Bronchial epithelial cell (primary cell): ENCODE measurements around the gene LIPT2. TPM values are rescaled to one million over a fixed set of nuclear protein-coding genes. Genes with fewer than 3 reads are reported as not detected.

Experiments used
- DNase-seq: peaks from one replicate; pipeline ENCODE4 v3.0.0-alpha.2; 2010; ENCODE audit warnings: low read depth
- FAIRE-seq: peaks from 2 replicates; lab custom pipeline; 2011; peaks lifted over from hg19 to GRCh38; lab: Jason Lieb, UNC
- H3K27me3 ChIP-seq: 2 replicates; pipeline ENCODE4 v1.5.1; 2011; ENCODE audit warnings: low read length; ENCODE audit not compliant: control insufficient read depth, insufficient read depth
- H3K36me3 ChIP-seq: 2 replicates; pipeline ENCODE4 v1.5.1; 2011; ENCODE audit warnings: low read length; ENCODE audit not compliant: control insufficient read depth, insufficient read depth
- H3K4me3 ChIP-seq: 2 replicates; pipeline ENCODE4 v1.5.1; 2011; ENCODE audit warnings: mild to moderate bottlenecking, low read depth, low read length, control low read depth
- total RNA-seq: library from RNA; depleted of rRNA; stranded (reverse); fragments of >200 nt; gene quantifications from 2 replicates; pipeline ENCODE4 v1.2.1, GENCODE V29; 2014
- TF ChIP-seq, protein P1 (sequence below): IDR thresholded peaks from 2 replicates; pipeline ENCODE4 v1.5.1; 2011; ENCODE audit warnings: mild to moderate bottlenecking, moderate library complexity, low read length, control low read depth, inconsistent platforms; ENCODE audit not compliant: insufficient read depth, severe bottlenecking

Gene LIPT2
- total RNA-seq, 1 donor from 2014 or later, result 2.6 TPM

DNA sequence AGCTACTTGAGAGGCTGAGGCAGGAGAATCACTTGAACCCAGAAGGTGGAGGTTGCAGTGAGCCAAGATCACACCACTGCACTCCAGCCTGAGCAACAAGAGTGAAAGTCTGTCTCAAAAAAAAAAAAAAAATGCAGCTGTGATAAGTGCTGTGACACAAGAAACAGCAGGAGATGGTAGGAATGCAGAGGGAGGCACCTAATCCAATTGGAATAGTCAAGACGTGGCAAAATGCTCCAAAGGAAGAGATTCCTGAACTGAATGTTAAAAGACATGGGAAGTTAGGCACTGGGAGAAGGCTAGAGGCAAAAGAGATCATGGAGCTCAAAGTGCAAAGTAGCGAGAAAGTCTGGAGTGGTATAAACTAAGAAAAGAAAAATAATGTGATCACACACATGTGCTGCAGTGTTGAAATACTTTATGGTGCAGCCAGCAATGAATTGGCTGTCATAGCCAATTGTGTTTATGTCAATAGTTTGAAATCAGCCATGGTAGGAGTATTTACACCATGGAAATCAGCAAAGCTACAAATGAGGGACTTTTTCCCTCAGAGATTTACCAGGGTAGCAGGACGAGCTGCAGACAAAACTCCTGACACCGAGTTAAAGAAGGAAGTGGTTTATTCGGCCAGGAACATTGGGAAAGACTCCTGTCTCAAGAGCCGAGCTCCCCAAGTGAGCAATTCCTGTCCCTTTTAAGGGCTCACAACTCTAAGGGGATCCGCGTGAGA lies 40.9 kb upstream of the LIPT2 start:
- FAIRE-seq (no peak), DNase-seq (peak; percentile 19)
- H3K4me3 ChIP-seq, result no peak overlapping the region
- TF ChIP-seq, protein P1, sequence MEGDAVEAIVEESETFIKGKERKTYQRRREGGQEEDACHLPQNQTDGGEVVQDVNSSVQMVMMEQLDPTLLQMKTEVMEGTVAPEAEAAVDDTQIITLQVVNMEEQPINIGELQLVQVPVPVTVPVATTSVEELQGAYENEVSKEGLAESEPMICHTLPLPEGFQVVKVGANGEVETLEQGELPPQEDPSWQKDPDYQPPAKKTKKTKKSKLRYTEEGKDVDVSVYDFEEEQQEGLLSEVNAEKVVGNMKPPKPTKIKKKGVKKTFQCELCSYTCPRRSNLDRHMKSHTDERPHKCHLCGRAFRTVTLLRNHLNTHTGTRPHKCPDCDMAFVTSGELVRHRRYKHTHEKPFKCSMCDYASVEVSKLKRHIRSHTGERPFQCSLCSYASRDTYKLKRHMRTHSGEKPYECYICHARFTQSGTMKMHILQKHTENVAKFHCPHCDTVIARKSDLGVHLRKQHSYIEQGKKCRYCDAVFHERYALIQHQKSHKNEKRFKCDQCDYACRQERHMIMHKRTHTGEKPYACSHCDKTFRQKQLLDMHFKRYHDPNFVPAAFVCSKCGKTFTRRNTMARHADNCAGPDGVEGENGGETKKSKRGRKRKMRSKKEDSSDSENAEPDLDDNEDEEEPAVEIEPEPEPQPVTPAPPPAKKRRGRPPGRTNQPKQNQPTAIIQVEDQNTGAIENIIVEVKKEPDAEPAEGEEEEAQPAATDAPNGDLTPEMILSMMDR, result no peak
- H3K36me3 ChIP-seq, result no peaks in the 10 kb centered on the region
- H3K27me3 ChIP-seq, result peaks cover 2% of the 10 kb centered on the region

- H3K27me3 ChIP-seq, result no peaks in the 10 kb centered on the region
- TF ChIP-seq, protein P1, result no peak
- no peak for FAIRE-seq
- H3K36me3 ChIP-seq, result no peaks in the 10 kb centered on the region
- no peak for DNase-seq
- no peak overlapping the region for H3K4me3 ChIP-seq
Measured at GRCh38 chr11:74533421-74533820, 39.9 kb upstream of the LIPT2 start.

GRCh38 chr11:74532501-74533246 lies 39.1 kb upstream of the LIPT2 start:
- DNase-seq (peak; percentile 96), FAIRE-seq (peak; percentile 96)
- no peaks in the 10 kb centered on the region for H3K27me3 ChIP-seq
- no peaks in the 10 kb centered on the region for H3K36me3 ChIP-seq
- TF ChIP-seq, protein P1, result no peak
- H3K4me3 ChIP-seq, result no peak overlapping the region

GRCh38 chr11:74524978-74525377 lies 31.5 kb upstream of the LIPT2 start:
- no peak overlapping the region for H3K4me3 ChIP-seq
- H3K27me3 ChIP-seq, result no peaks in the 10 kb centered on the region
- TF ChIP-seq, protein P1, result no peak
- FAIRE-seq, result no peak
- H3K36me3 ChIP-seq, result no peaks in the 10 kb centered on the region
- no peak for DNase-seq

- Histone ChIP-seq H3K27me3 (no peaks in the 10 kb centered on the region), H3K4me3 (no peak overlapping the region), H3K36me3 (no peaks in the 10 kb centered on the region)
- DNase-seq, result no peak
- no peak for FAIRE-seq
- TF ChIP-seq, protein P1, result no peak
Measured at GRCh38 chr11:74524501-74524900, 31.0 kb upstream of the LIPT2 start.
